KMS-11 (cell line): ENCODE measurements around the gene PARD6G.
"Not testable (repeated sequence)": the region's sequence is repeated elsewhere in the genome, so short reads cannot be mapped to it uniquely, and the experiment has no call there.

ENCODE experiments used
- H2AFZ ChIP-seq: fragments of 200-600 bp; sonication (generic); 2 replicates; pipeline ENCODE4 v1.6.1; 2016; ENCODE audit warnings: antibody characterized with exemption, mixed run types, low read depth
- H3K27ac ChIP-seq: fragments of 200-600 bp; sonication (generic); 2 replicates; pipeline ENCODE4 v1.6.1; 2016; ENCODE audit warnings: mild to moderate bottlenecking, mixed run types
- H3K27me3 ChIP-seq: fragments of 200-600 bp; sonication (generic); 2 replicates; pipeline ENCODE4 v1.6.1; 2017; ENCODE audit warnings: mild to moderate bottlenecking, low read depth, mixed run types, moderate library complexity; ENCODE audit not compliant: insufficient read depth
- H3K36me3 ChIP-seq: fragments of 200-600 bp; sonication (generic); 2 replicates; pipeline ENCODE4 v1.6.1; 2017; ENCODE audit warnings: mild to moderate bottlenecking, mixed run types; ENCODE audit not compliant: insufficient read depth
- H3K4me1 ChIP-seq: fragments of 200-600 bp; sonication (generic); 2 replicates; pipeline ENCODE4 v1.6.1; 2016; ENCODE audit warnings: mild to moderate bottlenecking, low read depth, mixed run types; ENCODE audit not compliant: poor library complexity, severe bottlenecking
- H3K4me2 ChIP-seq: fragments of 200-600 bp; sonication (generic); 2 replicates; pipeline ENCODE4 v1.7.0; 2016; ENCODE audit warnings: mild to moderate bottlenecking, mixed run types
- H3K4me3 ChIP-seq: fragments of 200-600 bp; sonication (generic); IDR thresholded peaks from 2 replicates; pipeline ENCODE4 v1.6.1; 2017; ENCODE audit warnings: low read depth, low read length, mixed read lengths; ENCODE audit not compliant: insufficient read depth
- H3K79me2 ChIP-seq: fragments of 200-600 bp; sonication (generic); 2 replicates; pipeline ENCODE4 v1.6.1; 2016; ENCODE audit warnings: low read depth, mixed run types; ENCODE audit not compliant: insufficient read depth
- H3K9ac ChIP-seq: fragments of 200-600 bp; sonication (generic); 2 replicates; pipeline ENCODE4 v1.6.1; 2016; ENCODE audit warnings: mild to moderate bottlenecking, mixed run types
- H4K20me1 ChIP-seq: fragments of 200-600 bp; sonication (generic); 2 replicates; pipeline ENCODE4 v1.6.1; 2016; ENCODE audit warnings: mild to moderate bottlenecking, mixed run types; ENCODE audit not compliant: insufficient read depth
- CTCF ChIP-seq: fragments of 200-600 bp; sonication (generic); conservative IDR thresholded peaks from 2 replicates; pipeline ENCODE4 v1.6.1; 2017; ENCODE audit warnings: low read depth, mild to moderate bottlenecking, antibody characterized with exemption, low read length, moderate library complexity, mixed read lengths

PARD6G gene

GRCh38 chr18:80167931-80168330 is 79.4 kb downstream of the PARD6G start:
- TF ChIP-seq CTCF, result no peak
- no peak overlapping the region for H3K27ac ChIP-seq
- no peak overlapping the region for H2AFZ ChIP-seq
- H3K36me3 ChIP-seq, result no peaks in the 10 kb centered on the region
- no peak overlapping the region for H3K4me3 ChIP-seq
- H4K20me1 ChIP-seq, result no peaks in the 10 kb centered on the region
- H3K4me2 ChIP-seq, result no peak overlapping the region
- no peaks in the 10 kb centered on the region for H3K79me2 ChIP-seq
- no peaks in the 10 kb centered on the region for H3K27me3 ChIP-seq
- H3K4me1 ChIP-seq, result no peaks in the 10 kb centered on the region
- no peak overlapping the region for H3K9ac ChIP-seq

- Histone ChIP-seq H3K27me3 (no peaks in the 10 kb centered on the region), H3K4me2 (no peak overlapping the region), H3K4me1 (no peaks in the 10 kb centered on the region), H3K9ac (no peak overlapping the region), H4K20me1 (no peaks in the 10 kb centered on the region), H2AFZ (no peak overlapping the region), H3K36me3 (no peaks in the 10 kb centered on the region), H3K79me2 (no peaks in the 10 kb centered on the region), H3K27ac (no peak overlapping the region), H3K4me3 (no peak overlapping the region)
- TF ChIP-seq CTCF, result no peak
These were observed 80.0 kb downstream of the PARD6G start for GRCh38 chr18:80167331-80167730.

GRCh38 chr18:80166725-80167124 is 80.6 kb downstream of the PARD6G start:
- H3K36me3 ChIP-seq, result no peaks in the 10 kb centered on the region
- no peaks in the 10 kb centered on the region for H4K20me1 ChIP-seq
- TF ChIP-seq CTCF, result no peak
- H3K27ac ChIP-seq, result no peak overlapping the region
- H3K79me2 ChIP-seq, result no peaks in the 10 kb centered on the region
- H2AFZ ChIP-seq, result no peak overlapping the region
- no peak overlapping the region for H3K4me3 ChIP-seq
- H3K4me1 ChIP-seq, result no peaks in the 10 kb centered on the region
- H3K4me2 ChIP-seq, result no peak overlapping the region
- H3K9ac ChIP-seq, result no peak overlapping the region
- no peaks in the 10 kb centered on the region for H3K27me3 ChIP-seq

GRCh38 chr18:80166240-80166639 is 81.1 kb downstream of the PARD6G start:
- no peak overlapping the region for H3K4me3 ChIP-seq
- H3K79me2 ChIP-seq, result no peaks in the 10 kb centered on the region
- H4K20me1 ChIP-seq, result no peaks in the 10 kb centered on the region
- no peak overlapping the region for H2AFZ ChIP-seq
- no peak overlapping the region for H3K27ac ChIP-seq
- no peak overlapping the region for H3K9ac ChIP-seq
- H3K4me2 ChIP-seq, result no peak overlapping the region
- H3K4me1 ChIP-seq, result no peaks in the 10 kb centered on the region
- TF ChIP-seq CTCF, result no peak
- no peaks in the 10 kb centered on the region for H3K27me3 ChIP-seq
- H3K36me3 ChIP-seq, result no peaks in the 10 kb centered on the region

GRCh38 chr18:80164727-80165355 is 82.5 kb downstream of the PARD6G start:
- not testable (repeated sequence) for H3K4me1 ChIP-seq, H3K36me3 ChIP-seq, H3K27me3 ChIP-seq

More at GRCh38 chr18:80164727-80165355, 82.5 kb downstream of the PARD6G start:
- not testable (repeated sequence) for H3K27ac ChIP-seq, H4K20me1 ChIP-seq, H3K9ac ChIP-seq, H3K79me2 ChIP-seq, H3K4me2 ChIP-seq, H3K4me3 ChIP-seq, H2AFZ ChIP-seq
